ENCODE results near the gene TRPM5.

- TF ChIP-seq POLR2A (IDR thresholded peaks at IDR 0.05) (no peak), CTCF (IDR thresholded peaks at IDR 0.05) (no peak)
Observed at GRCh38 chr11:2449548-2450320, 5.4 kb upstream of the TRPM5 start.

Data from testis (tissue), 2 donors.